DND-41 (cell line): ENCODE data around the gene FNDC3B.

Experiments
- ATAC-seq: fragments of 200-7000 bp; cut with Tn5 transposase; 3 replicates; pipeline ENCODE4 v1.9.1; 2021; ENCODE audit warnings: low read depth; ENCODE audit not compliant: insufficient read depth
- DNase-seq: peaks from one replicate; pipeline ENCODE4 v3.0.0-alpha.2; 2020
- H2AFZ ChIP-seq: 2 replicates; pipeline ENCODE4 v1.6.0; 2012; ENCODE audit warnings: low read depth, low read length
- H3K27ac ChIP-seq: 2 replicates; pipeline ENCODE4 v1.5.1; 2012; ENCODE audit warnings: low read length, inconsistent platforms
- H3K27me3 ChIP-seq: fragments of 200-600 bp; sonication (generic); 2 replicates; pipeline ENCODE4 v1.6.0; 2012; ENCODE audit warnings: low read length, mild to moderate bottlenecking, inconsistent platforms; ENCODE audit not compliant: insufficient read depth, poor library complexity
- H3K36me3 ChIP-seq: 2 replicates; pipeline ENCODE4 v1.5.1; 2012; ENCODE audit warnings: low read length, inconsistent platforms; ENCODE audit not compliant: insufficient read depth
- H3K4me1 ChIP-seq: 2 replicates; pipeline ENCODE4 v1.5.1; 2012; ENCODE audit warnings: mild to moderate bottlenecking, low read length; ENCODE audit not compliant: insufficient read depth
- H3K4me2 ChIP-seq: 2 replicates; pipeline ENCODE4 v1.6.0; 2012; ENCODE audit warnings: mild to moderate bottlenecking, moderate library complexity, low read length, inconsistent platforms; ENCODE audit not compliant: insufficient read depth
- H3K4me3 ChIP-seq, 2 experiments: fragments of 200-600 bp in 1 of 2; shearing (Covaris generic) in 1 of 2; 2 replicates each; pipeline ENCODE4 v1.5.1; 2012 to 2016; ENCODE audit warnings: inconsistent platforms in 2 of 2, low read length in 2 of 2, mild to moderate bottlenecking in 2 of 2, low read depth in 1 of 2, moderate library complexity in 1 of 2
- H3K79me2 ChIP-seq: 2 replicates; pipeline ENCODE4 v1.6.0; 2012; ENCODE audit warnings: low read length, inconsistent platforms; ENCODE audit not compliant: insufficient read depth
- H3K9ac ChIP-seq: 2 replicates; pipeline ENCODE4 v1.6.0; 2012; ENCODE audit warnings: low read depth, mild to moderate bottlenecking, inconsistent platforms, low read length, moderate library complexity
- H3K9me3 ChIP-seq: 2 replicates; pipeline ENCODE4 v1.5.1; 2012; ENCODE audit warnings: low read length, moderate library complexity, mild to moderate bottlenecking, inconsistent platforms; ENCODE audit not compliant: insufficient read depth, severe bottlenecking
- H4K20me1 ChIP-seq: 2 replicates; pipeline ENCODE4 v1.6.0; 2012; ENCODE audit warnings: low read length; ENCODE audit not compliant: insufficient read depth
- CTCF ChIP-seq: IDR thresholded peaks from 2 replicates; pipeline ENCODE4 v1.5.1; 2012; ENCODE audit warnings: borderline replicate concordance, low read length, moderate library complexity, mild to moderate bottlenecking; ENCODE audit not compliant: poor library complexity, severe bottlenecking; ENCODE audit errors: extremely low read depth
- EZH2 ChIP-seq: IDR thresholded peaks from 3 replicates; pipeline ENCODE4 v1.6.1; 2012; ENCODE audit warnings: borderline replicate concordance, low read depth, mild to moderate bottlenecking, moderate library complexity, low read length, inconsistent platforms; ENCODE audit not compliant: severe bottlenecking

Gene FNDC3B

DNA sequence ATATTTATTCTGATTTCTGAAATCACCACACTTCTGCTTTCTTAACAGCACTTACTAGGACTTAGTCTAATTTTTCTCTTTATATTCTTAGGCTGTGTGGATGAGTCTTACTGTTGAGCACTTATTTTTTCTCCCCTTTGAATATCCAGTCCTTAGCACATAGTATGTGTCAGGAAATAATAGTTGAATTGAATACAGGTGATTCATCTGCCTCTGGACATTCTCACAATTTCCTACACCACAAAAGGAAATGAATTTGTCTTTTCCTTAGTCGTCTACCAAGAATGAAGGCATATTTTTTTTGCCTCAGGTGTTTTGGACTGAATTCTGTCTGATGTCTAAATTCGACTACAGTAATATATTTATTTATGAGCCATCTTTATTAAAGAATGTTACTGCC, 204.6 kb downstream of the FNDC3B start:
- no peak overlapping the region for H2AFZ ChIP-seq
- no peaks in the 10 kb centered on the region for H3K79me2 ChIP-seq
- no peaks in the 10 kb centered on the region for H3K27me3 ChIP-seq
- no peak overlapping the region for H3K9ac ChIP-seq
- ATAC-seq, result no peak
- no peaks in the 10 kb centered on the region for H3K36me3 ChIP-seq
- H3K9me3 ChIP-seq, result peaks cover 15% of the 10 kb centered on the region
- no peak overlapping the region for H3K4me2 ChIP-seq
- no peak for TF ChIP-seq CTCF
- TF ChIP-seq EZH2, result no peak
- no peak for DNase-seq
- no peak overlapping the region for H3K4me3 ChIP-seq
- no peak overlapping the region for H3K27ac ChIP-seq
- no peaks in the 10 kb centered on the region for H4K20me1 ChIP-seq
- no peaks in the 10 kb centered on the region for H3K4me1 ChIP-seq

GRCh38 chr3:172245241-172245640, 205.9 kb downstream of the FNDC3B start:
- Histone ChIP-seq H3K9ac (no peak overlapping the region), H3K4me3 (no peak overlapping the region), H3K27ac (no peak overlapping the region), H3K9me3 (peaks cover 15% of the 10 kb centered on the region), H3K4me2 (no peak overlapping the region), H3K27me3 (no peaks in the 10 kb centered on the region), H3K36me3 (no peaks in the 10 kb centered on the region), H3K79me2 (no peaks in the 10 kb centered on the region), H3K4me1 (no peaks in the 10 kb centered on the region), H2AFZ (no peak overlapping the region), H4K20me1 (no peaks in the 10 kb centered on the region)
- ATAC-seq (no peak), DNase-seq (no peak)
- no peak for TF ChIP-seq EZH2
- TF ChIP-seq CTCF, result no peak

DNA sequence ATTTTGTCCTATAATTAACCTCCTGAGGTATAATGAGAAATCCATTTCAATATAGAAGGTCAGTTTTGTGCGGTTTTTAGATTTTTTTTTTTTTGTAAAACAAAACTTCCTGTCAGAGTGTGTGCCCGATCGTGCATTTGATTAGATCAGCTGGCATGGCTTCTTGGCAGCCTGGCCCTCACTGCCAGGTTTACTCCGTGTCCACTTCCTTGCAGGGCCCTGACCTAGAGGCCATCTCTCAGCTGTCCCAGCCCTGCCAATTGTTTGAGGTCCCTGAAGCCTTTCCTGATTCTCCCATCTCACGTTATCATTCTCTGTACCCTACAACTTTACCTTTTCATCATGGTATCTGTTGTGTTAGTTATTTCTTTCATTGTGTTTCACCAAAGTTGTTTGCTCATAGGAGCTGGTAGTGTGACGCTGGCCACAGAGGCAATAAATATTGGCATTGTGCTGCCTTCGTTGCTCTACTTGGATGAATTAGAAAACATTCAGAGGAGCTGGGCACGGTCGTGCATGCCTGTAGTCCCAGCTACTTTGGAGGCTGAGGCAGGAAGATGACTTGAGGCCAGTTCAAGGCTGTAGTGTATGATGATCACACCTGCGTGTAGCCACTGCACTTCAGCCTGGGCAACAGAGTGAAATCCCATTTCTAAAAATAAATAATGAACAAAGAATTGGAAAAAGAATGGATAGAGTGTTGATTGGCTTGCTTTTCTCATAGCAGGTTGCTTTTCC, 206.9 kb downstream of the FNDC3B start:
- Histone ChIP-seq H3K27me3 (no peaks in the 10 kb centered on the region), H4K20me1 (no peaks in the 10 kb centered on the region), H3K4me1 (no peaks in the 10 kb centered on the region), H3K36me3 (no peaks in the 10 kb centered on the region), H3K4me3 (no peak overlapping the region), H3K9me3 (peaks cover 14% of the 10 kb centered on the region), H3K4me2 (no peak overlapping the region), H2AFZ (no peak overlapping the region), H3K27ac (no peak overlapping the region), H3K79me2 (no peaks in the 10 kb centered on the region), H3K9ac (no peak overlapping the region)
- DNase-seq (no peak), ATAC-seq (no peak)
- no peak for TF ChIP-seq CTCF
- TF ChIP-seq EZH2, result no peak
